Liver (tissue), 9 donors: Measurements from ENCODE around the gene CCDC187. TPM values are rescaled to one million over a fixed set of nuclear protein-coding genes. Genes with fewer than 3 reads are reported as not detected.

ENCODE experiments used
- DNase-seq: peaks from one replicate; pipeline ENCODE4 v3.0.0-alpha.2; 2017; ENCODE audit warnings: low spot score
- H3K27ac ChIP-seq, 2 donors: one replicate each; pipeline ENCODE4 v1.7.0; 2013; ENCODE audit warnings: inconsistent platforms in 2 of 2, low read length in 2 of 2, control low read depth in 1 of 2, low read depth in 1 of 2, mild to moderate bottlenecking in 1 of 2
- H3K27me3 ChIP-seq, 4 donors: one replicate each; pipeline versions ENCODE4 v1.6.1 to v1.7.0; 2013; ENCODE audit warnings: low read length in 3 of 4, inconsistent platforms in 1 of 4, mild to moderate bottlenecking in 1 of 4, moderate library complexity in 1 of 4; ENCODE audit not compliant: control insufficient read depth in 4 of 4, insufficient read depth in 4 of 4
- H3K36me3 ChIP-seq, 4 donors: one replicate each; pipeline versions ENCODE4 v1.6.1 to v1.7.0; 2013; ENCODE audit warnings: low read length in 3 of 4, mild to moderate bottlenecking in 3 of 4, low read depth in 1 of 4, moderate library complexity in 1 of 4; ENCODE audit not compliant: control insufficient read depth in 4 of 4, insufficient read depth in 3 of 4
- H3K4me1 ChIP-seq, 4 donors: one replicate each; pipeline versions ENCODE4 v1.6.1 to v1.7.0; 2013; ENCODE audit warnings: low read length in 3 of 4, mild to moderate bottlenecking in 3 of 4, moderate library complexity in 1 of 4; ENCODE audit not compliant: control insufficient read depth in 4 of 4, insufficient read depth in 4 of 4
- H3K4me3 ChIP-seq, 3 donors: one replicate each; pipeline versions ENCODE4 v1.6.1 to v1.7.0; 2013; ENCODE audit warnings: low read length in 3 of 3, control low read depth in 1 of 3, low read depth in 1 of 3, mild to moderate bottlenecking in 1 of 3
- H3K9ac ChIP-seq, 2 donors: one replicate each; pipeline ENCODE4 v1.7.0; 2013; ENCODE audit warnings: low read length in 2 of 2, mild to moderate bottlenecking in 2 of 2, moderate library complexity in 2 of 2, control low read depth in 1 of 2, low read depth in 1 of 2
- H3K9me3 ChIP-seq, 4 donors: one replicate each; pipeline versions ENCODE4 v1.6.1 to v1.7.0; 2013; ENCODE audit warnings: low read length in 3 of 4; ENCODE audit not compliant: control insufficient read depth in 4 of 4
- ATF3 ChIP-seq: IDR thresholded peaks from 2 replicates; pipeline ENCODE4 v1.6.1; 2016; ENCODE audit warnings: antibody characterized with exemption
- FOXA1 ChIP-seq: IDR thresholded peaks from 2 replicates; pipeline ENCODE4 v1.6.1; 2016; ENCODE audit warnings: antibody characterized with exemption
- FOXA2 ChIP-seq: IDR thresholded peaks from 2 replicates; pipeline ENCODE4 v1.6.1; 2016; ENCODE audit warnings: antibody characterized with exemption
- GABPA ChIP-seq, 2 donors: IDR thresholded peaks in 1 of 2; conservative IDR thresholded peaks in 1 of 2; 2 replicates each; pipeline ENCODE4 v1.6.1; 2016; ENCODE audit warnings: antibody characterized with exemption in 2 of 2, mild to moderate bottlenecking in 1 of 2, moderate library complexity in 1 of 2
- HNF4A ChIP-seq, 2 donors: conservative IDR thresholded peaks; 2 replicates each; pipeline ENCODE4 v1.6.1; 2016; ENCODE audit warnings: antibody characterized with exemption in 2 of 2, mild to moderate bottlenecking in 2 of 2
- HNF4G ChIP-seq: IDR thresholded peaks from 2 replicates; pipeline ENCODE4 v1.6.1; 2016; ENCODE audit warnings: antibody characterized with exemption
- MAX ChIP-seq: IDR thresholded peaks from 2 replicates; pipeline ENCODE4 v1.6.1; 2016; ENCODE audit warnings: antibody characterized with exemption
- RAD21 ChIP-seq, 2 donors: IDR thresholded peaks; 2 replicates each; pipeline ENCODE4 v1.6.1; 2016; ENCODE audit warnings: antibody characterized with exemption in 2 of 2, mild to moderate bottlenecking in 2 of 2
- TAF1 ChIP-seq: conservative IDR thresholded peaks from 2 replicates; pipeline ENCODE4 v1.6.1; 2016; ENCODE audit warnings: antibody characterized with exemption, mild to moderate bottlenecking
- YY1 ChIP-seq: IDR thresholded peaks from 2 replicates; pipeline ENCODE4 v1.6.1; 2016; ENCODE audit warnings: antibody characterized with exemption, mild to moderate bottlenecking
- WGBS: extraction: QIAGEN DNeasy Blood & Tissue Kit; methylation state at CpG from one replicate; pipeline ENCODE4 v1.1.7; 2013; 5-methylcytosine and 5-hydroxymethylcytosine counted together
- polyA plus RNA-seq, 2 donors: library from polyadenylated mRNA; stranded (reverse) in 1 of 2; unstranded in 1 of 2; fragments of 200-250 nt in 1 of 2; fragments of >200 nt in 1 of 2; fragmentation: Nextera tagmentation in 1 of 2; extraction: Ambion mirVana in 1 of 2; gene quantifications; one replicate each; pipeline versions ENCODE4 v1.2.1 to v1.2.3, GENCODE V29; 2013 to 2015
- total RNA-seq, 2 donors: library from RNA; depleted of rRNA; stranded (reverse); fragments of >200 nt; gene quantifications; one replicate each; pipeline ENCODE4 v1.2.3, GENCODE V29; 2014
- donor health status: healthy.
- donor health status: healthy.
- donor health status: healthy.
- donor health status: healthy.
- donor health status: healthy.

Gene CCDC187
- total and polyA plus RNA-seq, 4 donors = 0.05 TPM; not detected in 3

GRCh38 chr9:136244122-136244968, 59.5 kb downstream of the CCDC187 start:
- DNase-seq = no peak
- Histone ChIP-seq H3K27me3 (no peaks in the 10 kb centered on the region), H3K36me3 (no peaks in the 10 kb centered on the region), H3K4me3 (peak overlapping the region; percentile 77 to 93 (median 79)), H3K27ac (no peak overlapping the region), H3K9ac (peak overlapping the region in 1 of 2 donors; percentile 67), H3K9me3 (no peaks in the 10 kb centered on the region), H3K4me1 (peaks cover 3 to 16% (median 10%) of the 10 kb centered on the region in 4 donors)
- 56% methylated on average over 11 of the region's 11 CpGs for WGBS
- no peak for TF ChIP-seq HNF4G
- TF ChIP-seq FOXA2 = no peak
- no peak for TF ChIP-seq RAD21 (IDR thresholded peaks at IDR 0.05)
- TF ChIP-seq TAF1 = no peak
- TF ChIP-seq ATF3 = no peak
- no peak for TF ChIP-seq GABPA (IDR thresholded peaks at IDR 0.05 in 1 of 2, conservative IDR thresholded peaks at IDR 0.05 in 1 of 2)

GRCh38 chr9:136243631-136244030, 60.3 kb downstream of the CCDC187 start:
- TF ChIP-seq ATF3 (no peak), MAX (no peak)
- H3K4me3 ChIP-seq = no peak overlapping the region
- H3K27ac ChIP-seq = no peak overlapping the region

GRCh38 chr9:136242918-136243525, 60.9 kb downstream of the CCDC187 start:
- 68% methylated on average over 6 of the region's 6 CpGs for WGBS
- H3K9me3 ChIP-seq = no peaks in the 10 kb centered on the region
- no peaks in the 10 kb centered on the region for H3K27me3 ChIP-seq
- no peak overlapping the region for H3K4me3 ChIP-seq
- H3K36me3 ChIP-seq = no peaks in the 10 kb centered on the region
- DNase-seq = no peak
- H3K9ac ChIP-seq = peak overlapping the region in 1 of 2 donors; percentile 32
- no peak for TF ChIP-seq FOXA1
- no peak overlapping the region for H3K27ac ChIP-seq
- peaks cover 3 to 16% (median 10%) of the 10 kb centered on the region in 4 donors for H3K4me1 ChIP-seq

More at GRCh38 chr9:136243631-136244030, 60.3 kb downstream of the CCDC187 start:
- WGBS = 86% methylated on average over 4 of the region's 4 CpGs
- Histone ChIP-seq H3K9ac (no peak overlapping the region), H3K4me1 (peaks cover 3 to 16% (median 10%) of the 10 kb centered on the region in 4 donors), H3K27me3 (no peaks in the 10 kb centered on the region), H3K9me3 (no peaks in the 10 kb centered on the region), H3K36me3 (no peaks in the 10 kb centered on the region)
- DNase-seq = no peak

- Histone ChIP-seq H3K4me1 (peaks cover 3 to 16% (median 10%) of the 10 kb centered on the region in 4 donors), H3K9ac (no peak overlapping the region), H3K27ac (no peak overlapping the region), H3K27me3 (no peaks in the 10 kb centered on the region), H3K4me3 (no peak overlapping the region), H3K9me3 (no peaks in the 10 kb centered on the region), H3K36me3 (no peaks in the 10 kb centered on the region)
- WGBS = 92% methylated on average over 8 of the region's 8 CpGs
- DNase-seq = no peak
- TF ChIP-seq HNF4A (conservative IDR thresholded peaks at IDR 0.05) (no peak), ATF3 (no peak), YY1 (no peak), GABPA (IDR thresholded peaks at IDR 0.05 in 1 of 2, conservative IDR thresholded peaks at IDR 0.05 in 1 of 2) (no peak)
Observed at GRCh38 chr9:136242248-136242647, 61.6 kb downstream of the CCDC187 start.
